Memory B cell (primary cell): ENCODE measurements around the gene TBCEL.

Source experiments
- ATAC-seq: fragments of 150-1000 bp; cut with Tn5 transposase; 2 replicates; pipeline ENCODE4 v1.10.0; 2021; ENCODE audit warnings: low read depth, mild to moderate bottlenecking, moderate library complexity
- DNase-seq, 2 donors: peaks; one replicate each; pipeline ENCODE4 v3.0.0; 2022; ENCODE audit warnings: low spot score in 2 of 2
- H3K27ac Mint-ChIP-seq: one replicate; pipeline ENCODE4 v1.8.0; 2022; ENCODE audit warnings: mild to moderate bottlenecking, moderate library complexity, mixed read lengths
- H3K27me3 Mint-ChIP-seq: one replicate; pipeline ENCODE4 v1.8.0; 2022; ENCODE audit warnings: mixed read lengths
- H3K36me3 Mint-ChIP-seq: one replicate; pipeline ENCODE4 v1.8.0; 2022; ENCODE audit warnings: mild to moderate bottlenecking, mixed read lengths
- H3K4me1 Mint-ChIP-seq: one replicate; pipeline ENCODE4 v1.8.0; 2022; ENCODE audit warnings: mixed read lengths
- H3K4me3 Mint-ChIP-seq: one replicate; pipeline ENCODE4 v1.8.0; 2022; ENCODE audit warnings: mild to moderate bottlenecking, moderate library complexity, mixed read lengths
- H3K9me3 Mint-ChIP-seq: one replicate; pipeline ENCODE4 v1.8.0; 2022; ENCODE audit warnings: mixed read lengths

Gene TBCEL, protein sequence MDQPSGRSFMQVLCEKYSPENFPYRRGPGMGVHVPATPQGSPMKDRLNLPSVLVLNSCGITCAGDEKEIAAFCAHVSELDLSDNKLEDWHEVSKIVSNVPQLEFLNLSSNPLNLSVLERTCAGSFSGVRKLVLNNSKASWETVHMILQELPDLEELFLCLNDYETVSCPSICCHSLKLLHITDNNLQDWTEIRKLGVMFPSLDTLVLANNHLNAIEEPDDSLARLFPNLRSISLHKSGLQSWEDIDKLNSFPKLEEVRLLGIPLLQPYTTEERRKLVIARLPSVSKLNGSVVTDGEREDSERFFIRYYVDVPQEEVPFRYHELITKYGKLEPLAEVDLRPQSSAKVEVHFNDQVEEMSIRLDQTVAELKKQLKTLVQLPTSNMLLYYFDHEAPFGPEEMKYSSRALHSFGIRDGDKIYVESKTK

GRCh38 chr11:121023848-121024751 lies at the start of gene TBCEL:
Gene TBCEL, plus strand, starts transcription at chr11:121024102. Its CDS starts 21,589 bp downstream, at chr11:121045691.
- Mint-ChIP-seq H3K4me1 (peaks cover 28% of the 10 kb centered on the region), H3K9me3 (no peaks in the 10 kb centered on the region), H3K4me3 (peak within 1 kb of the TSS; percentile 96), H3K36me3 (peaks cover 2% of the 10 kb centered on the region), H3K27me3 (peaks cover 8% of the 10 kb centered on the region), H3K27ac (peak within 1 kb of the TSS; percentile 92)
- peak; percentile 91 for ATAC-seq
- peak; percentile 72 to 78 for DNase-seq

- ATAC-seq (no peak), DNase-seq (no peak)
- Mint-ChIP-seq H3K4me1 (no peaks in the 10 kb centered on the region), H3K4me3 (no peak overlapping the region), H3K36me3 (no peaks in the 10 kb centered on the region), H3K27me3 (peaks cover 23% of the 10 kb centered on the region), H3K27ac (no peak overlapping the region), H3K9me3 (no peaks in the 10 kb centered on the region)
Observed at GRCh38 chr11:120974466-120974865, 49.4 kb upstream of the TBCEL start.

DNA sequence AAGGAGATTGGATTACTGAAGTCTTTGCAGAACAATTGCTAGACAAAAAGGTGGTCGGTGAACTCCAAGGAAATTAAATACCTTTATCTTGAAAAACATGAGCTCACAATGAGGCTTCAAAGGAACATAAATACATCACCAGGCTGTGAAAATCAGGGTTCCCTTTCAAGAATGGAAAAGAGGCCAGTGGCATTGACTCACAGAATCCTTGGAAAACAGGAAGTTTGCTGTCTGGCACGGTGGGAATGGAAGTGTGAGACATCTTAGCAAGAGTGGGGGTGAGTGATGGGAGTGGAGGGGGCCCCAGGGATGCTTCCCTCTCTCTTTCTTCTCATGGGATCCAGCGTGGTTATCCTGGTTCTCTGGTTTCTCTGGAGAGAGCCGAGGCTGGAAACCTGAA lies 48.9 kb upstream of the TBCEL start:
- ATAC-seq (no peak), DNase-seq (no peak)
- H3K36me3 Mint-ChIP-seq: no peaks in the 10 kb centered on the region
- no peak overlapping the region for H3K4me3 Mint-ChIP-seq
- H3K4me1 Mint-ChIP-seq: no peaks in the 10 kb centered on the region
- H3K27me3 Mint-ChIP-seq: peaks cover 24% of the 10 kb centered on the region
- no peak overlapping the region for H3K27ac Mint-ChIP-seq
- no peaks in the 10 kb centered on the region for H3K9me3 Mint-ChIP-seq

GRCh38 chr11:120977266-120978137 lies 46.4 kb upstream of the TBCEL start:
- no peaks in the 10 kb centered on the region for H3K36me3 Mint-ChIP-seq
- no peak for DNase-seq
- no peak for ATAC-seq
- no peaks in the 10 kb centered on the region for H3K9me3 Mint-ChIP-seq
- H3K4me3 Mint-ChIP-seq: no peak overlapping the region
- H3K27ac Mint-ChIP-seq: no peak overlapping the region
- peaks cover 15% of the 10 kb centered on the region for H3K27me3 Mint-ChIP-seq
- no peaks in the 10 kb centered on the region for H3K4me1 Mint-ChIP-seq

- H3K27me3 Mint-ChIP-seq: peaks cover 20% of the 10 kb centered on the region
- no peak overlapping the region for H3K27ac Mint-ChIP-seq
Observed at GRCh38 chr11:120978701-120979100, 45.2 kb upstream of the TBCEL start.

DNA sequence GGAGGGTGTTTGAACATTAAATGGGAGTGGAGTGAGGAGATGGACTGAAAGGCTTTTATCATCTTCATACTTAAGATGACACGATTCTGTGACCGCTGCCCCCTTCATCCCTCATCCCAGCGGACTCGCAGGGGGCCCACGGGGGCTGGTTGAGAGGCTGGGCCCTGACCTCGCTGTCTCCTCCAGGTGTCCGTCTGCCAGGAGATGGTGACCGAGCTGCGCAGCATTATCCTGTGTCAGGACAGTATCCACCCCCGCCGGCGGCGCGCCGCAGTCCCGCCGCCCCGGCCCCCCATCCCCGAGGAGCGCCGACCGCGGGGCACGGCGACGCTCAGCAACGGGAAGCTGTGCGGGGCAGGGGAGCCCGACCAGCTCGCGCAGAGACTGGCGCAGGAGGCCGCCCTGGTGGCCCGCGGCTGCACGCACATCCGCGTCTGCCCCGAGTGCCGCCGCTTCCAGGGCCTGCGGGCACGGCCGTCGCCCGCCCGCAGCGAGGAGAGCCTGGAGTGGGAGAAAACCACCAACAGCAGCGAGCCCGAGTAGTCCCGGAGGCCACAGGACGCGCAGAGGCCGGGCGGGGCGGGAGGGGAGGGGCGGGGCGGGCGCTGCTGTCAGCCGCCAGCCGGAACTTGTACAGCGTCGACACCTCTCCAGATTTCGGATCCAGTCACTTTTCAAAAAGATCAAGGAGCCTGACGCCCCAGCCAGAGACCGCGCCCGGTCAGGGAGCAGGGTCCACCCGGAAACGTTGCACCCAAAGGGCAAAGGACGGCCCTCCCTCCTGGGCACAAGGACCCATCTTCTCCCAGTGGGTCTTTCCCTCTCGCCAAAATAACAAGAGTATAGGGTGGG lies 38.0 kb upstream of the TBCEL start:
- DNase-seq (peak; percentile 11 to 43), ATAC-seq (peak; percentile 93)
- Mint-ChIP-seq H3K4me3 (peak overlapping the region; percentile 84), H3K36me3 (no peaks in the 10 kb centered on the region), H3K4me1 (peaks cover 5% of the 10 kb centered on the region), H3K9me3 (no peaks in the 10 kb centered on the region), H3K27me3 (peaks cover 29% of the 10 kb centered on the region), H3K27ac (no peak overlapping the region)

More at GRCh38 chr11:120978701-120979100, 45.2 kb upstream of the TBCEL start:
- no peaks in the 10 kb centered on the region for H3K9me3 Mint-ChIP-seq
- H3K4me1 Mint-ChIP-seq: no peaks in the 10 kb centered on the region
- ATAC-seq (no peak), DNase-seq (no peak)
- no peak overlapping the region for H3K4me3 Mint-ChIP-seq
- H3K36me3 Mint-ChIP-seq: no peaks in the 10 kb centered on the region

GRCh38 chr11:120988603-120989002 lies 35.3 kb upstream of the TBCEL start:
- Mint-ChIP-seq H3K9me3 (no peaks in the 10 kb centered on the region), H3K36me3 (no peaks in the 10 kb centered on the region), H3K4me3 (no peak overlapping the region), H3K4me1 (peaks cover 5% of the 10 kb centered on the region), H3K27me3 (peaks cover 17% of the 10 kb centered on the region), H3K27ac (no peak overlapping the region)
- DNase-seq: no peak
- no peak for ATAC-seq

GRCh38 chr11:120991830-120992686 lies 31.8 kb upstream of the TBCEL start:
- Mint-ChIP-seq H3K27ac (no peak overlapping the region), H3K9me3 (no peaks in the 10 kb centered on the region), H3K27me3 (peaks cover 10% of the 10 kb centered on the region), H3K36me3 (no peaks in the 10 kb centered on the region), H3K4me1 (no peaks in the 10 kb centered on the region), H3K4me3 (no peak overlapping the region)
- DNase-seq (no peak), ATAC-seq (no peak)

DNA sequence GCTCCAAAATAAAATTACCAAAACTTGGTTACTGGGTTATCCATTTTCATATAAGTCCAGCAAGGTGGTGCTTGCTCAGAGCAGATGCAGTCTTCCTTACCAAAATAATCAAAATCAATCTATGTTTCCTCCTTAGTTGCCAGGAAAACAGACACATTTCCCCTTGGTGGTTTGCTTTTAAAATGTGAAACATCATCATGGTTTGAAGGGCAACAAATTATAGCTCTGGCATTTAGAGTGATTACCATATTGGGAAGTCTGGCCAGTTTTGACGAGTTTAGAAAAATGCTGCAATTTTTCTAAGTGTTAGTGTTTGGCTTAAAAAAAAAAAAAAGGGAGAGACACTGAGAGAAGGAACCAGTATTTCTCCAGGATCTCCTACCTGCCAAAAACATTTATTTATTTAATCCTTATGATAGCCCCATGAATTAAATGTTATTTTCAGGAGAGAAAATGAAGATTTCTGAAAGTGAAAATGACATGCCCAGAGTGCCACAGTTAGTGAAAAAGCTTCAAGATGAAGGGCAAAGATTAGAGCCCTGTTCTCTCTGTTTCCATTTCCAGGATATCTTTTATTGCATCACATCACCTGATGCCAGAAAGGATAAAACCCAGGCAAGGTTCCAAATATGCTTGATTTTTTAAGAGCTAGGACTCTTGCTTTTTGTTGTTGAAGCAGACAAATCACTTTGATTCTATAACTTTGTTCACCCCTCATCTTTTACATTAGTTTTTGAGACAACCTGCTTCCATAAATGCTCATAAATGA lies 29.6 kb upstream of the TBCEL start:
- no peak for ATAC-seq
- peaks cover 5% of the 10 kb centered on the region for H3K27me3 Mint-ChIP-seq
- no peaks in the 10 kb centered on the region for H3K9me3 Mint-ChIP-seq
- H3K4me1 Mint-ChIP-seq: no peaks in the 10 kb centered on the region
- H3K36me3 Mint-ChIP-seq: no peaks in the 10 kb centered on the region
- no peak overlapping the region for H3K4me3 Mint-ChIP-seq
- no peak overlapping the region for H3K27ac Mint-ChIP-seq
- DNase-seq: no peak

GRCh38 chr11:120995184-120995583 lies 28.7 kb upstream of the TBCEL start:
- Mint-ChIP-seq H3K27ac (no peak overlapping the region), H3K4me3 (no peak overlapping the region), H3K36me3 (no peaks in the 10 kb centered on the region), H3K9me3 (no peaks in the 10 kb centered on the region), H3K27me3 (peaks cover 4% of the 10 kb centered on the region), H3K4me1 (no peaks in the 10 kb centered on the region)
- ATAC-seq (no peak), DNase-seq (no peak)

GRCh38 chr11:120996973-120997372 lies 26.9 kb upstream of the TBCEL start:
- ATAC-seq: no peak
- peaks cover 4% of the 10 kb centered on the region for H3K27me3 Mint-ChIP-seq
- H3K27ac Mint-ChIP-seq: no peak overlapping the region

DNA sequence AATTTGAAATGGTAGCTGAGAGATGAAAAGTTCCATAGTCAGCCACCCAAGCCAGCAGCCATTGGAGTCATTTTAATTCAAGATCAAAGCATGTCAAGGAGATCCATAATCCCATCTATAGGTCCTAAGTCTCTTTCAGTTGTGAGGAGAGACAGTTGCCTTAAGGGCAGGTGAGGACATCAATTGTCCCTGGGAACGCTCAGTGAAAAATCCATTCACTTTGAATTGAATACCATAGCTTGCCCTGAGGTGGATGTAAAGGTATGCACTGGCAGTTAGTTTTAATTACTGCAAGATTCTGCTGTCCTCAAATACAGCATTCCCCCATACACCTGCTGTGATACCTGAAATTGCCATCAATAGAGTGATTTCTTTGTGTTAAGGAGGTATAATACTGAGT lies 25.3 kb upstream of the TBCEL start:
- Mint-ChIP-seq H3K36me3 (no peaks in the 10 kb centered on the region), H3K9me3 (no peaks in the 10 kb centered on the region), H3K4me1 (no peaks in the 10 kb centered on the region), H3K27ac (no peak overlapping the region), H3K4me3 (no peak overlapping the region), H3K27me3 (peaks cover 4% of the 10 kb centered on the region)
- DNase-seq (no peak), ATAC-seq (no peak)

More at GRCh38 chr11:120996973-120997372, 26.9 kb upstream of the TBCEL start:
- no peaks in the 10 kb centered on the region for H3K9me3 Mint-ChIP-seq
- H3K4me1 Mint-ChIP-seq: no peaks in the 10 kb centered on the region
- DNase-seq: no peak
- no peak overlapping the region for H3K4me3 Mint-ChIP-seq
- H3K36me3 Mint-ChIP-seq: no peaks in the 10 kb centered on the region
